Measurements from ENCODE around the gene SH3GL2.

DNA sequence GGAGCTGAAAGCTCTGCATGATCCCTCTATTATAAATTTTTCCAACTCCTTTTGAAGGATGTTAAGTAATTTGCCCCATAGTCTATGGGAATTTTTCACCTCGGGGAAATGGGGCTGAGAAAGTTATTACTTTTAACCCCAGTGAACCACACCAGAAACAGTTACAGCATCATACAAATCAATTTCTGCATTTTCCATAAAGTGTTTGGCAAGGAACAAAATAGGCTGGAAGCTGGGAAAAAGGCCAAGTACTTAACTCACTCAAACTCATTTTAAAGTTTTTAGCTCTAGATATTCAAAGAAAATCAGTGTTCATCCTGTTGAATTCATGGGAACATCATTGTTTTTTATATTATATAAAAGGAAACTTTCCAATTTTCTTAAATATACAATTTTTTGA is 160.9 kb downstream of the SH3GL2 start:
- TF ChIP-seq, protein P1, sequence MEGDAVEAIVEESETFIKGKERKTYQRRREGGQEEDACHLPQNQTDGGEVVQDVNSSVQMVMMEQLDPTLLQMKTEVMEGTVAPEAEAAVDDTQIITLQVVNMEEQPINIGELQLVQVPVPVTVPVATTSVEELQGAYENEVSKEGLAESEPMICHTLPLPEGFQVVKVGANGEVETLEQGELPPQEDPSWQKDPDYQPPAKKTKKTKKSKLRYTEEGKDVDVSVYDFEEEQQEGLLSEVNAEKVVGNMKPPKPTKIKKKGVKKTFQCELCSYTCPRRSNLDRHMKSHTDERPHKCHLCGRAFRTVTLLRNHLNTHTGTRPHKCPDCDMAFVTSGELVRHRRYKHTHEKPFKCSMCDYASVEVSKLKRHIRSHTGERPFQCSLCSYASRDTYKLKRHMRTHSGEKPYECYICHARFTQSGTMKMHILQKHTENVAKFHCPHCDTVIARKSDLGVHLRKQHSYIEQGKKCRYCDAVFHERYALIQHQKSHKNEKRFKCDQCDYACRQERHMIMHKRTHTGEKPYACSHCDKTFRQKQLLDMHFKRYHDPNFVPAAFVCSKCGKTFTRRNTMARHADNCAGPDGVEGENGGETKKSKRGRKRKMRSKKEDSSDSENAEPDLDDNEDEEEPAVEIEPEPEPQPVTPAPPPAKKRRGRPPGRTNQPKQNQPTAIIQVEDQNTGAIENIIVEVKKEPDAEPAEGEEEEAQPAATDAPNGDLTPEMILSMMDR (IDR thresholded peaks at IDR 0.05), result no peak
- TF ChIP-seq POLR2AphosphoS5 (IDR thresholded peaks at IDR 0.05; ENCODE audit: low read depth, low read length) (no peak), TCF7L2 (IDR thresholded peaks at IDR 0.05; ENCODE audit: low read depth, low read length) (no peak), SIN3A (IDR thresholded peaks at IDR 0.05; ENCODE audit: borderline replicate concordance, insufficient read depth, low read depth, low read length) (no peak)
- TF ChIP-seq, protein P2, sequence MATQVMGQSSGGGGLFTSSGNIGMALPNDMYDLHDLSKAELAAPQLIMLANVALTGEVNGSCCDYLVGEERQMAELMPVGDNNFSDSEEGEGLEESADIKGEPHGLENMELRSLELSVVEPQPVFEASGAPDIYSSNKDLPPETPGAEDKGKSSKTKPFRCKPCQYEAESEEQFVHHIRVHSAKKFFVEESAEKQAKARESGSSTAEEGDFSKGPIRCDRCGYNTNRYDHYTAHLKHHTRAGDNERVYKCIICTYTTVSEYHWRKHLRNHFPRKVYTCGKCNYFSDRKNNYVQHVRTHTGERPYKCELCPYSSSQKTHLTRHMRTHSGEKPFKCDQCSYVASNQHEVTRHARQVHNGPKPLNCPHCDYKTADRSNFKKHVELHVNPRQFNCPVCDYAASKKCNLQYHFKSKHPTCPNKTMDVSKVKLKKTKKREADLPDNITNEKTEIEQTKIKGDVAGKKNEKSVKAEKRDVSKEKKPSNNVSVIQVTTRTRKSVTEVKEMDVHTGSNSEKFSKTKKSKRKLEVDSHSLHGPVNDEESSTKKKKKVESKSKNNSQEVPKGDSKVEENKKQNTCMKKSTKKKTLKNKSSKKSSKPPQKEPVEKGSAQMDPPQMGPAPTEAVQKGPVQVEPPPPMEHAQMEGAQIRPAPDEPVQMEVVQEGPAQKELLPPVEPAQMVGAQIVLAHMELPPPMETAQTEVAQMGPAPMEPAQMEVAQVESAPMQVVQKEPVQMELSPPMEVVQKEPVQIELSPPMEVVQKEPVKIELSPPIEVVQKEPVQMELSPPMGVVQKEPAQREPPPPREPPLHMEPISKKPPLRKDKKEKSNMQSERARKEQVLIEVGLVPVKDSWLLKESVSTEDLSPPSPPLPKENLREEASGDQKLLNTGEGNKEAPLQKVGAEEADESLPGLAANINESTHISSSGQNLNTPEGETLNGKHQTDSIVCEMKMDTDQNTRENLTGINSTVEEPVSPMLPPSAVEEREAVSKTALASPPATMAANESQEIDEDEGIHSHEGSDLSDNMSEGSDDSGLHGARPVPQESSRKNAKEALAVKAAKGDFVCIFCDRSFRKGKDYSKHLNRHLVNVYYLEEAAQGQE (IDR thresholded peaks at IDR 0.05; ENCODE audit: insufficient read depth in 1 of 2, low read depth in 2 of 2, low read length in 1 of 2), result no peak

All from Panc1 (cell line).